GM10266 (cell line): Measurements from ENCODE around the gene AGPAT2.

ENCODE experiments used
- DNase-seq: peaks from one replicate; pipeline ENCODE4 v3.0.0; 2012; ENCODE audit errors: extremely low spot score
- TF ChIP-seq, protein P1 (sequence below): IDR thresholded peaks from 2 replicates; pipeline ENCODE4 v1.5.1; 2012; ENCODE audit warnings: mild to moderate bottlenecking, low read depth; ENCODE audit not compliant: control insufficient read depth, insufficient read depth; ENCODE audit errors: missing control alignments

The AGPAT2 gene

GRCh38 chr9:136686794-136687711, at the start of gene AGPAT2:
Gene AGPAT2, minus strand, starts transcription at chr9:136687457. Its CDS starts 100 bp downstream, at chr9:136687357.
- TF ChIP-seq, protein P1, sequence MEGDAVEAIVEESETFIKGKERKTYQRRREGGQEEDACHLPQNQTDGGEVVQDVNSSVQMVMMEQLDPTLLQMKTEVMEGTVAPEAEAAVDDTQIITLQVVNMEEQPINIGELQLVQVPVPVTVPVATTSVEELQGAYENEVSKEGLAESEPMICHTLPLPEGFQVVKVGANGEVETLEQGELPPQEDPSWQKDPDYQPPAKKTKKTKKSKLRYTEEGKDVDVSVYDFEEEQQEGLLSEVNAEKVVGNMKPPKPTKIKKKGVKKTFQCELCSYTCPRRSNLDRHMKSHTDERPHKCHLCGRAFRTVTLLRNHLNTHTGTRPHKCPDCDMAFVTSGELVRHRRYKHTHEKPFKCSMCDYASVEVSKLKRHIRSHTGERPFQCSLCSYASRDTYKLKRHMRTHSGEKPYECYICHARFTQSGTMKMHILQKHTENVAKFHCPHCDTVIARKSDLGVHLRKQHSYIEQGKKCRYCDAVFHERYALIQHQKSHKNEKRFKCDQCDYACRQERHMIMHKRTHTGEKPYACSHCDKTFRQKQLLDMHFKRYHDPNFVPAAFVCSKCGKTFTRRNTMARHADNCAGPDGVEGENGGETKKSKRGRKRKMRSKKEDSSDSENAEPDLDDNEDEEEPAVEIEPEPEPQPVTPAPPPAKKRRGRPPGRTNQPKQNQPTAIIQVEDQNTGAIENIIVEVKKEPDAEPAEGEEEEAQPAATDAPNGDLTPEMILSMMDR, result no peak

DNA sequence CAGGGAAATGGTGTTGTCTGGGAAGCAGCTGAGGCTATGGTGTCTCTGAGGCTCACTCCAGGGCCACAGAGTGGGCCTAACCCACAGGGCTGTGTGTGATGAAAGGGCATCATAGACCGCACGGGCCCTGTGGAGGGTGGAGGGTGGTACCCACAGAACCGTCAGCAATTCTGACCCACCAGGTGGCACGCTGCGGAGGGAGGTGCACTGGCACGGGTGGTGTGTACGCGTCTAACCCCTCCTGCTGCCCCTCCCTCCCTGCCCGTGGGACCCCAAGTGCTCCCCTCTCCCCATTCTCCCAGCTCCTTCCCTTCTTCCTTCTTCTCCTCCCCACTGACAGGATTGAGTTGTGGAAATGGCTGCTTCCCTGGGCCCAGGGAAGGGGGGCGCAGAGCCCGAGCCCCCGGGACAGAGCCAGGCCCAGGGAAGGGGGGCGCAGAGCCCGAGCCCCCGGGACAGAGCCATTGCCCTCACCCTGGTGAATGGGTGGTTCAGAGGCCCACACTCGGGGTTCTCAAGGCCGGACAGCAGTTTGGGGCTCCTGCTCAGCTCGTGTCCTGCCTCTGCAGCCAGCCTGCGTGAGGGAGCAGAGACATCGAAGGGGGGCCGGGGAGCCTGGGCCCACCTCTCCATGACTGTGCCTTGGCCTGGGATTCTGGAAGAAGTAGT, 48.7 kb upstream of the AGPAT2 start:
- TF ChIP-seq, protein P1, result no peak
- DNase-seq, result no peak

More at GRCh38 chr9:136686794-136687711, at the start of gene AGPAT2:
- DNase-seq, result peak; percentile 98

- DNase-seq, result no peak
Measured at GRCh38 chr9:136734837-136735496, 47.7 kb upstream of the AGPAT2 start.

GRCh38 chr9:136733611-136734010, 46.4 kb upstream of the AGPAT2 start:
- no peak for DNase-seq
- TF ChIP-seq, protein P1, result no peak

More at GRCh38 chr9:136734837-136735496, 47.7 kb upstream of the AGPAT2 start:
- TF ChIP-seq, protein P1, result no peak

- no peak for DNase-seq
- TF ChIP-seq, protein P1, result no peak
Measured at GRCh38 chr9:136732444-136733178, 45.4 kb upstream of the AGPAT2 start.

DNA sequence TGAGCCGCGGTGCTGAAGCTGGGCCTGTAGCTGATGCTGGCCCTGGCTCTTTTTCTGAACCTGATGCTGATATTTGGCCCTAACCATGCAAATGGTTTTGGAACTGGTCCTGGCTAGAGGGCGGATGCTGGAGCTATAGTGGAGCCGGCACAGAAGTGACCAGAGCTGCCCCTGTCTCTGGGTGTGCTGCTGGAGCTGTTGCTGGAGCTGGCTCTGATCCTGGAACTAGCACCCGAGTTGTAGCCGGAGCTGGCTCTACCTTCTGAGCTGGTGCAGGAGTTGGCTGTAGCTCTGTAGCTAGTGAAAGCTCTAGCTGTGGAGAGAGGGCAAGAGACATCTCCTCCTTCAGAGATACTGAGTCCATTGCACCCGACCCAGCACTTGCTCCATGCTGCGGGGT, 42.7 kb upstream of the AGPAT2 start:
- DNase-seq, result no peak
- TF ChIP-seq, protein P1, result no peak
